ENCODE measurements around the gene EFNA5. TPM values are rescaled to one million over a fixed set of nuclear protein-coding genes. Genes with fewer than 3 reads are reported as not detected.

Gene EFNA5
- polyA plus RNA-seq, 1 of the 3 experiments (the other 2 are of a cell fraction): 0.81 TPM

DNA sequence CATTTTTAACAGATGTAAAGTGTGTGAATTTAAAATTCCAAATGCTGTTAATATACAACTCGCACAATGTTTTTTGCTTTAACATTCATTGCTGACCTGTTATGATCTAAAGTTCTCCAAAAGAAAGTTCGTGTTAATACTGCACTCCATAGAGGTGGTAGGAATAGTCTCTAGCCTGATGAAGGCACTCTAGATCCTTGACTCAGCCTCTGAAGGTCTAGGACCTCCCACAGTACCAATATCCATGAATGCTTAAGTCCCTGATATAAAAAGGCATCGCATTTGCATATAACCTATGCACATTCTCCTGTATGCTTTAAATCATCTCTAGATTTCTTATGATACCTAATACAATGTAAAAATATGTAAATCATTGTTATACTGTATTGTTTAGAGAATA is 213.6 kb downstream of the EFNA5 start:
- H2AFZ ChIP-seq (ENCODE audit: low read depth): no peak overlapping the region
- no peaks in the 10 kb centered on the region; the same call in 1 of the 2 replicates for H3K9me3 ChIP-seq
- no peaks in the 10 kb centered on the region for H3F3A ChIP-seq (replicated peaks; ENCODE audit: insufficient read depth)
- no peaks in the 10 kb centered on the region for H3K36me3 ChIP-seq (replicated peaks in 1 of 2; ENCODE audit: control insufficient read depth in 1 of 2, insufficient read depth in 2 of 2, low read length in 1 of 2)
- TF ChIP-seq, protein P1, sequence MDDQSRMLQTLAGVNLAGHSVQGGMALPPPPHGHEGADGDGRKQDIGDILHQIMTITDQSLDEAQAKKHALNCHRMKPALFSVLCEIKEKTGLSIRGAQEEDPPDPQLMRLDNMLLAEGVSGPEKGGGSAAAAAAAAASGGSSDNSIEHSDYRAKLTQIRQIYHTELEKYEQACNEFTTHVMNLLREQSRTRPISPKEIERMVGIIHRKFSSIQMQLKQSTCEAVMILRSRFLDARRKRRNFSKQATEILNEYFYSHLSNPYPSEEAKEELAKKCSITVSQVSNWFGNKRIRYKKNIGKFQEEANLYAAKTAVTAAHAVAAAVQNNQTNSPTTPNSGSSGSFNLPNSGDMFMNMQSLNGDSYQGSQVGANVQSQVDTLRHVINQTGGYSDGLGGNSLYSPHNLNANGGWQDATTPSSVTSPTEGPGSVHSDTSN (IDR thresholded peaks at IDR 0.05): no peak
- no peak for TF ChIP-seq IRF3 (IDR thresholded peaks at IDR 0.05; ENCODE audit: low read depth, low read length)
- no peak for TF ChIP-seq EP300 (IDR thresholded peaks at IDR 0.05; ENCODE audit: borderline replicate concordance in 1 of 2, low read depth in 1 of 2, low read length in 1 of 2)
- no peak for TF ChIP-seq RFX5 (IDR thresholded peaks at IDR 0.05; ENCODE audit: low read length)
- TF ChIP-seq, protein P2, sequence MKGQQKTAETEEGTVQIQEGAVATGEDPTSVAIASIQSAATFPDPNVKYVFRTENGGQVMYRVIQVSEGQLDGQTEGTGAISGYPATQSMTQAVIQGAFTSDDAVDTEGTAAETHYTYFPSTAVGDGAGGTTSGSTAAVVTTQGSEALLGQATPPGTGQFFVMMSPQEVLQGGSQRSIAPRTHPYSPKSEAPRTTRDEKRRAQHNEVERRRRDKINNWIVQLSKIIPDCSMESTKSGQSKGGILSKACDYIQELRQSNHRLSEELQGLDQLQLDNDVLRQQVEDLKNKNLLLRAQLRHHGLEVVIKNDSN (IDR thresholded peaks at IDR 0.05; ENCODE audit: borderline replicate concordance, low read depth): no peak
- TF ChIP-seq FOSL2 (IDR thresholded peaks at IDR 0.05; ENCODE audit: borderline replicate concordance, low read depth): no peak
- TF ChIP-seq FOXJ3 (CRISPR knock-in tag; IDR thresholded peaks at IDR 0.05): no peak
- no peak for TF ChIP-seq YY1 (IDR thresholded peaks at IDR 0.05; ENCODE audit: low read depth)
- TF ChIP-seq MAX (IDR thresholded peaks at IDR 0.05; ENCODE audit: low read depth): no peak
- TF ChIP-seq CHD2 (IDR thresholded peaks at IDR 0.05; ENCODE audit: low read length, partially characterized antibody): no peak
- TF ChIP-seq FOXM1 (IDR thresholded peaks at IDR 0.05; ENCODE audit: low read depth): no peak
- no peak for TF ChIP-seq SMC3 (IDR thresholded peaks at IDR 0.05; ENCODE audit: low read depth, low read length)
- TF ChIP-seq TAF1 (IDR thresholded peaks at IDR 0.05; ENCODE audit: borderline replicate concordance, low read depth, low read length): no peak
- no peak for TF ChIP-seq TCF12 (IDR thresholded peaks at IDR 0.05)
- no peak overlapping the region for H3K4me2 ChIP-seq
- no peaks in the 10 kb centered on the region for H3K9me2 ChIP-seq
- ChIA-PET CTCF (interaction anchor here (0.6 kb wide), 1 partner anchor 89 kb away, joined by 3 read pairs; no protein-coding TSS in a partner anchor), POLR2A (no interaction called here)
- no peak overlapping the region for H3K4me3 ChIP-seq (ENCODE audit: low read depth in 2 of 2, low read length in 1 of 2)
- H3K79me2 ChIP-seq (ENCODE audit: insufficient read depth): no peaks in the 10 kb centered on the region
- DNase-seq: no peak
- H3K27me3 ChIP-seq (ENCODE audit: insufficient read depth): no peaks in the 10 kb centered on the region
- H3K27ac ChIP-seq (ENCODE audit: low read depth in 2 of 2, low read length in 1 of 2): no peak overlapping the region
- H4K20me1 ChIP-seq (ENCODE audit: insufficient read depth): no peaks in the 10 kb centered on the region
- H3K4me1 ChIP-seq (ENCODE audit: control insufficient read depth in 1 of 2, insufficient read depth in 2 of 2, low read depth in 1 of 2, low read length in 1 of 2): peaks cover 5 to 12% of the 10 kb centered on the region in 2 experiments; a peak in 2 of 4 replicates
- no peak overlapping the region for H3K9ac ChIP-seq
- WGBS (ENCODE audit: low lambda C conversion rate): 86% methylated on average over 3 of the region's 3 CpGs

DNA sequence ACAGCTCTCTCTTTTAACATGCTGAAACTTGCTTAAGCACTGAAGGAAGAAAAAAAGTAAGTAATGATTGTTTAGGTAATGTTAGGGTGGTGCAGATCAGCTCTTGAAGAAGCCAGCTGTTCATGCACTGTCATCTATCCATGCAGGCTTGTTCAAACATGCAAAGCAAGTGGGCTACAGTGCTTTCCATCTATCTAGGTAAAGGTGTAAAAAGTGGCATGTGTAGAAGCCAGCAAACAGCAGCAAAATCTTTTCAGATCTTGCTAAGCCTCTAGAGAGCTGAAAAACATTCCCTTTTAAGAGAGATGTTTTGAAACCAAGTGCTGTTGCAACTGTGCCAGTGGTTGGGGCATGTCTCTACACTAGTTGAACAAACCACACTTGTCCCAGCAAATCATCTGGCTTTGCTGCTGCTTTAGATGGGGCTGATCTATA is 214.4 kb downstream of the EFNA5 start:
- no peak overlapping the region for H3K4me2 ChIP-seq
- peaks cover 2 to 12% of the 10 kb centered on the region in 2 experiments; a peak in 2 of 4 replicates for H3K4me1 ChIP-seq (ENCODE audit: control insufficient read depth in 1 of 2, insufficient read depth in 2 of 2, low read depth in 1 of 2, low read length in 1 of 2)
- no peaks in the 10 kb centered on the region; the same call in 1 of the 2 replicates for H3K9me3 ChIP-seq
- no peaks in the 10 kb centered on the region for H4K20me1 ChIP-seq (ENCODE audit: insufficient read depth)
- no peaks in the 10 kb centered on the region for H3K79me2 ChIP-seq (ENCODE audit: insufficient read depth)
- ChIA-PET POLR2A (no interaction called here), CTCF (no interaction called here)
- no peaks in the 10 kb centered on the region for H3F3A ChIP-seq (replicated peaks; ENCODE audit: insufficient read depth)
- DNase-seq: no peak
- no peak overlapping the region for H2AFZ ChIP-seq (ENCODE audit: low read depth)
- H3K27me3 ChIP-seq (ENCODE audit: insufficient read depth): no peaks in the 10 kb centered on the region
- no peaks in the 10 kb centered on the region for H3K36me3 ChIP-seq (replicated peaks in 1 of 2; ENCODE audit: control insufficient read depth in 1 of 2, insufficient read depth in 2 of 2, low read length in 1 of 2)
- no peak overlapping the region for H3K4me3 ChIP-seq (ENCODE audit: low read depth in 2 of 2, low read length in 1 of 2)
- no peak overlapping the region for H3K9ac ChIP-seq
- H3K9me2 ChIP-seq: no peaks in the 10 kb centered on the region
- H3K27ac ChIP-seq (ENCODE audit: low read depth in 2 of 2, low read length in 1 of 2): no peak overlapping the region
- TF ChIP-seq JUND (IDR thresholded peaks at IDR 0.05) (no peak), CTCF (IDR thresholded peaks at IDR 0.05) (no peak), EZH2phosphoT487 (IDR thresholded peaks at IDR 0.05; ENCODE audit: borderline replicate concordance, low read depth) (no peak), TAF1 (IDR thresholded peaks at IDR 0.05; ENCODE audit: borderline replicate concordance, low read depth, low read length) (no peak), GATA2 (CRISPR knock-in tag; IDR thresholded peaks at IDR 0.05) (no peak), POLR2AphosphoS5 (IDR thresholded peaks at IDR 0.05; ENCODE audit: low read depth, low read length) (no peak), RFX5 (IDR thresholded peaks at IDR 0.05; ENCODE audit: low read length) (no peak), ZBTB33 (IDR thresholded peaks at IDR 0.05; ENCODE audit: borderline replicate concordance, low read depth) (no peak), TCF12 (IDR thresholded peaks at IDR 0.05) (no peak), IRF3 (IDR thresholded peaks at IDR 0.05; ENCODE audit: low read depth, low read length) (no peak)

Measured in SK-N-SH (cell line).